NCI-H187 (cell line): ENCODE measurements around the gene REN.

Source experiments
- DNase-seq, 2 experiments: peaks; one replicate each; lab custom pipeline; 2025; lab: John Stamatoyannopoulos, UW

REN gene

GRCh38 chr1:204190212-204191211 is 24.4 kb upstream of the REN start:
- DNase-seq = no peak

GRCh38 chr1:204188959-204189639 is 23.0 kb upstream of the REN start:
- no peak for DNase-seq

DNA sequence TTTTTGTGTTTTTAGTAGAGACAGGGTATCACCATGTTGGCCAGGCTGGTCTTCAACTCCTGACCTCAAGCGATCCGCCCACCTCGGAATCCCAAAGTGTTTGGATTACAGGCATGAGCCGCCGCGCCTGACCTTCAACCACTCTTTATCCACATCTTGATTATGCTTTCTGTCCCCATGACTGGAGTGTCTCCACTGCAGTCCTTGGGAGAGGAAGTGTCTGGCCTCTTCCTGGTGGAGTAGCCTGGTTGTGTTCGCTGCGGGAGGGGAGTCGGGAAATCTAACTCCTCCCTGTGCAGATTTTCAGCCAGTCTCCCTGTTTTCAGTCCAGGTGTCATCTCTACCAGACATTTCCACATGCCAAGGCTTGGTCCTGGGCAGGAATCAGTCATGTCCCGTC is 20.5 kb upstream of the REN start:
- no peak for DNase-seq

DNA sequence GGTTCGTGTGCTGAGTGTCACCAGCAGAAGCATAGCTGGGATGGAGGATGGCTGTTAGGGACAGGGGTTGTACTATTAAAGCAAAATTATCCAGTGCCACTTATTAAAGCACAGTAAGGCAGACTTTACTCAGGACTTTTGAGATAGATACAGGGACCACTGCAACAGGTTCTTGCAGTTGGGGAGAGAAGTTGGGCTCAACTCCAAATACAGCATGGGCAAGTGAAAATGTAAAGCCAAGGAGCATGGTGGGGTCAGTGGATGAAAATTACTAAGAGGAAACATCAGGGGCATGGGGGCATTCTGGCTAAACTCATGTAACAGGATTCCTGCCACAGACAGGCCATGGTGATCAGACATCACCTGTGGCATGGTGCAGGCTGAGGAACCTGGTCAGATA is 15.0 kb upstream of the REN start:
- no peak for DNase-seq

DNA sequence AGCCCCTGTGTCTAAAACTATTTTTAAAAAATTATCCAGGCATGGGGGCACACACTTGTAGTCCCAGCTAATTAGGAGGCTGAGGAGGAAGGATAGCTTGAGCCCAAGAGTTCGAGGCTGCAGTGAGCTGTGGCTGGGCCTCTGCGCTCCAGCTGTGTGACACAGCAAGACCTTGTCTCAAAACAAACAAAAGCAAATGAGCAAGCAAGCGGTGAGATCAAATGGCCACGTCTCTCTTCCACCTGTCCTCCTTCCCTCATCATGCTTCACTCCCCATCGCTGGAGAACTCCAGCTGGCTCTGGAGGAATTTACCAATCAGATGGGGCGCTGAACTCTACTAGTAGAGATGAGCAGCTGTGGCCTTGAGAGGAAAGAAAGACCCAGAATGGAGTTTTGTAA is 14.0 kb upstream of the REN start:
- no peak for DNase-seq

- no peak for DNase-seq
Observed at GRCh38 chr1:204178487-204179281, 12.5 kb upstream of the REN start.

GRCh38 chr1:204177133-204177532 is 11.0 kb upstream of the REN start:
- DNase-seq = no peak

- no peak for DNase-seq
Observed at GRCh38 chr1:204176049-204176448, 9.9 kb upstream of the REN start.

- DNase-seq = no peak
Observed at GRCh38 chr1:204174958-204175357, 8.8 kb upstream of the REN start.

DNA sequence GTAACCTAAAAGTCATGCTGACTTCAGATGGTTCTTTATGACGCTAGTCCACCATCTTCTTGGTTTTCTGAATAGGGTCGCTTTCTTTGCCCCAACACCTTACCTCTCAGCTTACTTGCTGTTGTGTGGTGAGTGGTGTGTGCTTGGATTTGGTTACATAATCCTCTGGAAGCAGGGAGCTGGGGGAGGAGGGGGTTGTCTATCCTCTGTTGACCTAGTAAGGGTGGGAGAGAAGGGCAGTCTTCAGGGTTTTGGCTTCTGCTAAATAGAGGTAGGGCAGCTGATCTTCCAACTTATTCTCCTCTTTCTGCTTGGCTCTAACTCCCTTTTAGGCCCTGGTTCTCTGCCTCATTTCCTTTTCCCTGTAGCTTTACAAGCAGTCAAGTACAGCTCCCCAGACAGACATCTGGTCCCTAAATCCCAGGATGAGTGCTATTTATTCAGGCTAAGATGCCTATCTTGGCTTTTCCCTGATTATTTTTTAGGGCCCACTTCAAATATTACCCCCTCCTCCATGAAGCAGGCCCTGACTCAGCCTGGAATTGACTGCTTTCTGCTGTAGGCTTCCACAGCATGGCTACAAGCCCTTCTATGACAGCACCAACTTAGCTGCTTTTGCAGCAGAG is 6.4 kb upstream of the REN start:
- DNase-seq = no peak

GRCh38 chr1:204171751-204172178 is 5.6 kb upstream of the REN start:
- DNase-seq = no peak

- no peak for DNase-seq
Observed at GRCh38 chr1:204170494-204171155, 4.5 kb upstream of the REN start.

GRCh38 chr1:204169858-204170257 is 3.7 kb upstream of the REN start:
- DNase-seq = no peak

DNA sequence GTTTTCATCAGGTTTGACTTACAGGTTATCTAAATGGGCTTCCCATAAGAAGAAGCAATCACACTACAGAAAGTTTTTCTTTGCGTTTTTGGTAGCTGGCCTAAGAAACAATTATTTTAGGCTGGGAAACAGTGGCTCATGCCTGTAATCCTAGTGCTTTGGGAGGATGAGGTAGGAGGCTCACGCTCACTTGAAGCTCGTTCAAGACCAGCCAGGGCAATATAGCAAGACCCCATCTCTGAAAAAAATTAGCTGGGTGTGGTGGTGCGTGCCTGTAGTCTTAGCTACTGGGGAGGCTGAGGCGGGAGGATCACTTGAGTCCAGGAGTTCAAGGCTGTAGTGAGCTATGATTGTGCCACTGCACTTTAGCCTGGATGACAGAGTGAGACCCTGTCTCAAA is 1.6 kb upstream of the REN start:
- no peak for DNase-seq

- peak; percentile 87 to 93 for DNase-seq
Observed at GRCh38 chr1:204162494-204163074, 3.6 kb downstream of the REN start.

GRCh38 chr1:204161609-204162493 is 4.3 kb downstream of the REN start:
- DNase-seq = no peak

DNA sequence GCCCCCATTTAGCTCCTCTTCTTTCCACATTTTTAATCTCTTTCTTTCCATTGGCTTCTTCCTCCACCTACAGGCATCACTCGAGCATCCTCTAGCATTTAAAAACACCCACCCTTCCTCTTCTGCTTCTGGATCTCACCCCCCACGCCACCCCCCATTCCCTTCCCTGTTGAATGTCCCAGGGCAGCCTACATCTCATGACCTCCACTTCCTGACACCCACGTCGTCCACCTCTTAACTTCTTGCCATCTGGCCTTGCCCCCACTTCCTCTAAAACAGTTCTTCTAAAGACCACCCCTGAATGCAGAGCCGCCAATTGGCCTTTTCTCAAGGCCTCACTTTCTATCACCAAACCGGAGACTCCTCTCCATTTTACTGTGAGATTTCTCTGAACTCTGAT is 8.2 kb downstream of the REN start:
- DNase-seq = no peak

DNA sequence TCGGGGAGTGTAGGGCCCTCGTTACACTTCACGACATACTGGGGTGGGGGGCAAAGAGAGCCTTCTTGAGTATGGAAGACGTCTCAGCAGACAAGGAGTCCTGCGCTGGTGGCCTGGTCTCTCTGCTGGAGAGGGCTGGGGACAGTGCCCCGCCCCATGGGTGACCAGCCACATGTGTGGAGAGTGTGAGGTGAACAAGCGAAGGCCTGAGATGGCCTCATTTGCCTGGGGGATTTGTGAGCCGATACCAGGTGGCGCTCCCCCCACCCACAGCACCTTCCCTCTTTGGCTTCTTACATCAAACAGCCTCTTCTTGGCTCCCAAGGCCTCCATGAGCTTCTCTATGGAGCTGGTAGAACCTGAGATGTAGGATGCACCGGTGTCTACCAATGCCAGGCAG is 10.3 kb downstream of the REN start:
- no peak for DNase-seq

GRCh38 chr1:204154568-204155255 is 11.4 kb downstream of the REN start:
- DNase-seq = peak in 1 of 2 experiments; percentile 47
